HG03378 (cell line): ENCODE results near the gene ANKRD13B.

Experiments used
- ATAC-seq: cut with Tn5 transposase; IDR thresholded peaks from one replicate; pipeline ENCODE4 v1.9.1; 2021; ENCODE audit warnings: mild to moderate bottlenecking, moderate library complexity; ENCODE audit not compliant: unreplicated experiment

The ANKRD13B gene

GRCh38 chr17:29615492-29616299 is 22.8 kb downstream of the ANKRD13B start:
- ATAC-seq = no peak

- ATAC-seq = no peak
These were observed 23.5 kb downstream of the ANKRD13B start for GRCh38 chr17:29616300-29617048.

DNA sequence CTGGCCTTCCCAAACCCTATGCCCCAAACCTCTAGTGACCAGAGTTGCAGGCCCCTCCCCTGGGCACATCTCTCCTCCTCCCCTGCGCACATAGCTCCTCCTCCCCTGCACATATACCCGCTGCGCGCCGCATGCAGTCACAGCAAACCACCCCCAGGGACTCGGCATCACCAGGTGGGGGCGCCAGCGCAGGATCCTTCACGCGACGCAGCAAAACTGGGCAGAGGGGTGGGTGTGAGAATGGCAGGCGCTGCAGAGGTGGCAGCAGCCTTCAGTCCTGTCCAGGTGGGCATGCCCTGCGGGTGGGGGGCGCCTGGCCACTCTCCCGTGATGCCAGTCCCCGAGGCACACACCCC is 24.2 kb downstream of the ANKRD13B start:
- peak; percentile 54 for ATAC-seq

DNA sequence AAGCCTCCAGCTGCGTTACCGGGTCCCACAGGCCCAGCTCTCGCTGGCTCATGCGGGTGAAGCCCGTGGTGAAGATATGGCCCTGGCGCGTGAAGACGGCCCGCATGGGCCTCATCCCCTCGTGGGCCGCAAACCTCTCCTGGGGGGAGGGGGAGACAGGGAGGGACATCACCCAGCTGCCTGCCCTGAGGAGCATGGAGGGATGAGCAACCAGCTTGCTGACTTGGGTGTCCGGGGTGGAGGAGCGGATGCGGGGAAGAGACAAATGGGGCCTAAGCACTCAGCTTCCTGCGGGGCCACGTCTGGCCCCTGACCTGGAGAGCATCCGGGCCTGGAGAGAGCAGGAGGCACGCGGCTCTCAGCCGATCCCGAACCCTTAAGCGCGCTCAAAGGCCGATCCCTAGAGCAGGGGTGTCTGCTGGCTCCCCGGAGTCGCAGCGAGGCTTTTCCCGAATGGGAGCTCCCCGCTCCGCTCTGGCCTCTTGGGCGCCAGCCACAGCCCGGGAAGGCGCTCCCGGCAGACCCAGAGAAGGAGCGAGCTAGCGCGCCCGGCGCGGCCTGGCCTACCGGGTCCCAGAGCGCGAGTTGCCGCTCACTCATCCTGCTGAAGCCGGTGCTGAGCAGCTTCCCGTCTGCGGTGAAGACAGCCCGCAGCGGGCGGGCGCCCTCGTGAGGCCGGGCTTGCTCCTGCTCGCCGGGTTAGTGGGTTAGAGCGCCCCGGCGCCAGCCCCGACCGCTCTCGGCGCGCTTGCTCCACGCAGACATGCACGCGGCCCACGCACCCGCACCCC is 24.7 kb downstream of the ANKRD13B start:
- ATAC-seq = peak; percentile 8

DNA sequence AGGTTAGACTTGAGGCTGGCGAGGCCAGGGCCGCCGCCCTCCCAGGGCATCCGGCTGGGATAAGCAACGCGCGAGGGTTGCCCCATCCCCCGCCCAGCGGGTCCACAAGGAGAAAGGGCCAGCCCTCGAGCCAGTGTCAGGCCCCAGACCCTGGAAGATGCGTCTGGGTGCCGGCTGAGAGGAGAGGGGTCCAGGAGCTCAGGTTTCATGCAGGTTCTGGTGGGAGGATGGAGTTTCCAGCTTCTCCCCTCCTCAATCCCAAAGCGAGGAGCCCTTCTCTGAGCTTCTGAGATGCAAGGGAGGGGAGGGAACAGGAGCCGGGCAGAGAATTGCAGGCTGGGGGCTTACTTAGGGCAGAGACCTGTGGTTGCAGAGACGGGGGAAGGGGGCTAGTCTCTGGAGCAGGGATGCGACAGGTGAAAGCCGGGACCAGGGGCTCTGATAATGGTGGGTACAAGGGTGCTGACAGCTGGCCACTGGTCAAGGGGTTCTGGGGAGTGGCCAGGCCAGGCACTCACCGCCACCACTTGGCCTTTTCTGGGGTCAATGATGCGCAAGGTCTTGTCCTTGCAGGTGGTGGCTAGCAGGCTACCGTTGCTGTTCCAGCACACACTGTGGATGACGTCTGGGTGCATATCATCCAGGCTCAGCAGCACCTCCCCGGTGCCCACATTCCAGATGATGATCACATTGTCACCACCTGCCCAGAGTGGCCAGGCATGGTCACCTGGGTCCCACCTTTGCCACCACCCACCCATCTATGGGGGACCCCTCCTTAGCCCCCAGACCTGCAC is 25.5 kb downstream of the ANKRD13B start:
- no peak for ATAC-seq

DNA sequence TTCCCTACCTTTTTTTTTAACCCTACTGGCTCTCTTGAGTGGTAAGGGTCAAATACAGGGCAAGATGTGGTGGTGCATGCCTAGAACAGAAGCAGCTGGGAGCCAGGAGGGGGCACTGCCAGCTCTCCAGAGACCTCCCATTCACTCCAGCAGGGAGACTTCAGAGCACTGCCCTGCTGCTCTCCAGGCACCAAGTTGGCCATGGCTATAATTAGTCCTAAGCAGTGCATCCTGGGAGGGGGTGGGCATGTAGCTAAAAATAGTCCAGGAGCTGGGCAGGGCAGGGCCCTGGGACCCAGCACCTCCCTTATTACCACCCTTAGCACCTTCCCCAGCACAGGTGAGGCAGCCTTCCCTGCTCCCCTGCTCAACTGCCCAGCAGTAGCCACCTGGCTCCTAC is 26.3 kb downstream of the ANKRD13B start:
- no peak for ATAC-seq

DNA sequence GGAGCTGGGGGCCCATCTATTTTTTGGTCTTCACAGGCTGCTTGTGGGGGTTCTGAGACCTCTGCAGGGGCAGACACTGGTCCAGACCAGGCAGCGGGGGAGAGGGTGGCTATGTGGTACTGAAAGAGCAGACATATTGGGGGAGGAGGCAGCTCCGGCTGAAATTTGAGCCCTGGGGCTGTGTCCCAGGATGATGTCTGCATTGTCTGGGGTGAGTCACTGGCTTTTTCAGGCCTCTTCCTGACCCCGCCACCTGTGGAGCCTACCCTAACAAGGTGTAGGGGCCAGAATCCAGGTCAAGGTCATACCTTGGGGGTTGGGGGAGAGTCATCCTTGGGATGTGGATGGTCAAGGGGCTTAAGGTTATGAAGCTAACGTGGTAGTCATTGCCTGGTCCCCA is 27.3 kb downstream of the ANKRD13B start:
- no peak for ATAC-seq

- ATAC-seq = no peak
These were observed 28.0 kb downstream of the ANKRD13B start for GRCh38 chr17:29620779-29621500.

- ATAC-seq = no peak
These were observed 28.8 kb downstream of the ANKRD13B start for GRCh38 chr17:29621751-29622194.

DNA sequence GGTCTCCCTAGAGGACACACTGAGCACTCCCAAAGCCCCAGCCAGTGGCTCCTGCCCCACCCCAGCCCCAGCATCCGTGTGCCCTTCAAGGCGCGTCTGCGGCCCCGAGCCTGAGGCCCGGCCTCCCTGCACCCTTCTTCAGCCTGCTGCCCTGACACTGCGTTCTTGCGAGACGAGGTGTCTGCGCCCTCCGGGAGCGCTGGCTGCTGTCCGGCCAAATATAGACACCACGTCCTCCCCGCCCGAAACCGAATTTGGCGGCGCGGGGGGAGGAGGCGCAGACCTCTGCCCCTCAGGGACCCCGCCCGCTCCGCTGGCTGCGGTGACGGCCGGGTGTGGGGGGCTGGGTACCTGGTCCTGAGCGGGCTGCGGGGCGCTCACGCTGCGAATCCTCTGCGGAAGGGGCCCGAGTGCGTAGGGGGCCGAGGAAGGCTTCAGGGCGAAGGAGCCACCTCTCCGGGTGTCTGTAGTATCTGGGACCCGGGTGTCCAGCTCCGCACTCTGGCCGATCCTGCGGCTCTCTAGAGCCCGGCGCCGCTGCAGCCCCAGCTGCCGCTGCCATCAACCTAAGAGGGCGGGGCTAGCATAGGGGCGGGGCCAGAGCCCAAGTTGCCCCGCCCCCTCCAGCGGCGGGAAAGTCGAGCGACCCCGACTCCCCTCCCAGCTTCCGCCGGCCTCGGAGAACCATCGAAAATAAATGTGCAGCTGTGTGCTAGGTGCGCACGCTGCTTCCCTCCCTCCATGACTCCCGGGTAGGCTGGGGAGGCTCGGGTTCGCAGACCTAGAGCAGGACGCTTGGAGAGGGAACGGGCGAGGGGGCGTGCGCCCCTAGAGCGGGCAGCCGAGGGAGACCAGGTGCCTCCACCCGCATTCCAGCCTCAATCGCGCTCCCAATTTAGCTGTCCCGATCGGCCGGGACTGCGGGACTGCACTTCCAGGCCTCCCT is 29.7 kb downstream of the ANKRD13B start, which contains the start of gene CORO6:
TSS of gene CORO6 (minus strand) at position 576 of the 946 bp plus-strand sequence. CDS start 1,491 bp downstream, outside the sequence.
- no peak for ATAC-seq

- no peak for ATAC-seq
These were observed 30.3 kb downstream of the ANKRD13B start for GRCh38 chr17:29623283-29623647.

DNA sequence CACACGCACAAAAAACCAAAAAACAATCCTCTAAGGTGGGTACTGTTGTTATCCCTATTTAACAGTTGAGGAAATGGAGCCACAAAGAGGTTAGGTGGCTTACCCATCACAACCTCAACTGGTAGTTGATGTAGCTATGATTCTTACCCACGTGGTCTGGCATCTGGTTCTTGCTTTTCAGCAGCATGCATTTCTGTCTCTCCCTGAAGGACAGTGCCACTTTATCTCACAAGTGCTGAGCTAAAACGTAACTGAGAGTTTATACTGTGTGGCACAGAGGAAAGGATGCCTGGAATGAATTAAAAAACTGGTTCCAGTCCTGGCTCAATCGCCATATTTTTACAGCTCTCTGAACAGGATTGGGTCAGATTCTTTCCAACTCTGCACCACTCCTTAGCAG is 31.7 kb downstream of the ANKRD13B start:
- no peak for ATAC-seq

DNA sequence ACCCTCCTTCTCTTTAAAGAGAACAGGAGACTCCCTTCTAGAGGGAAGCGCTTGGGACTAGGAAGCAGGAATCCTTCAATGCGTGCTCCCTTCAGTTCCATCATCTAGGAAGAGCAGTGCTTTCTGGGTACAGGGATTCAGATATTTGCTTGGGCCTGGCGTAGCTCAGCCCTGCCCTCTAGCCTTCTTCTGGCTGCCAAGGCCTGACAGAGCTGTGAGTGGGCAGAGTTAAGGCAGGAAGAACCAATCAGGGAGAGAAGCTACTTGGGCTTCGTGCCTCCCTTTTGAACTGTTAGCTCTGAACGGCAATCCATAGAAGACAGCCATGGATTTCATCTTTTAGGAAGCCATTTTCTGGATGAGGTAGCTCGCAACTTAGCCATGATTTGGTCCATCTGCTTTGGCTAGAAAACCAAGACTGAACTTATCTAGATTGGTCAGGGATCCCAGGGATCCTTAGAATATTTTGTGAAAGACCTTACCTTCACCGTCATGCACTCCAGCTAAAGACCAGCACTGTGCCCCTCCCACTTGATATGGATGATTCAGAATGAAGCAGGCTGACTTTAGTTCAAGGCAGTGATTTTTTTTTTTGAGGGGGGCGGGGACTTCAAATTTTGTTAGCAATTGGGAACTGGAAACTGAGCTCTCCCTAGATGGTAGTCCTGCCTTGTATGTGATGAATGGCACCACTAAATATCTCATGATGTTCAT is 32.3 kb downstream of the ANKRD13B start:
- no peak for ATAC-seq

DNA sequence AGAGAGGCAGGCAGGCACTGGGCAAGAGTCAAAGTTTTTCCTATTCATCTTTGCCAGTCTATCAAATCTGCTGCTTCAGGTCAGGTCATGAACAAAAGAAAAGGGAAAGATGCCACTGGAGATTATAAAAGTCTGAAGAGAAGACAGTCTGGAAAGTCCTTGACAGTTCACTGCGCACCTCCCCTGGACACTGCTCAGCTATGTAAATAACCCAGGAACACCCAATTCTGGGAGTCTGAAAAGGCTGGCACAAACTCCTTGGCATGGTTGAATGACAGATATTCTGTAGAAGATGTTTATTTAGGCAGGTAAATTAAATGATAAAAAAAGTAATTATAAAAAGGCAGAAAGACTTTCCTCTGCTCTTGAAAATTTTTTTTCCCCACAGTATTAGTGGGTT is 35.0 kb downstream of the ANKRD13B start:
- no peak for ATAC-seq

- no peak for ATAC-seq
These were observed 35.7 kb downstream of the ANKRD13B start for GRCh38 chr17:29628644-29629043.

- ATAC-seq = no peak
These were observed 36.9 kb downstream of the ANKRD13B start for GRCh38 chr17:29629839-29630238.

DNA sequence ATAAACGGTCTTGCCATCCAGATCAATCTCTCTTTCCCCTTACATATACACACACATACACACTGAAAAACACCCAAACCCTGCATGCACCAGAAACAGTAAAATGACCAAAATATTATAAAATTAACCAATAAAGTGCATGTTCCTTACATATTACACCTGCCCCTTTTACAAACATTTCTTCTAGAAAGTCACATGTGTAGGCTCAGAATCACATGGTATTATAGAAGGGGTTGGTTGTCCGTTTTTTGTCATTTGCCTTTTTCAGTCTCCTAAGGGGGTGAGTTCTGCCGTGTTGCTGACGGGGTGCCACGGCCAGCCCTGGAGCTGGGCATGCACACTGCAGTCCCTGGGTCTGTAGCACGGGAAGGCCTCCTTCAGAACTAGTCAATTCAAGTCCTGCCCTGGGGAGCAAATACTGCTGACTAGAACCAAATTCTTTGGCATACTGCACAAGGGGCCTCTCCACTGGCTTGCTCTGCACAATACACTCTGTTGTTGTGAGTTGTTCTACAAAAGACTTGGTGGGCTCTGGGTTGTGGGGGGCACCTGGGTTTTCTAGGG is 37.8 kb downstream of the ANKRD13B start:
- ATAC-seq = no peak

GRCh38 chr17:29633886-29634285 is 41.0 kb downstream of the ANKRD13B start:
- no peak for ATAC-seq
